Retinal pigment epithelial cell (primary cell): ENCODE results near the gene PIBF1.

Experiments
- DNase-seq: peaks from one replicate; pipeline ENCODE4 v3.0.0-alpha.2; 2010; ENCODE audit warnings: low read depth
- H3K4me3 ChIP-seq: 2 replicates; pipeline ENCODE4 v1.5.1; 2011; ENCODE audit warnings: mild to moderate bottlenecking, low read length, control low read depth, moderate library complexity
- CTCF ChIP-seq: conservative IDR thresholded peaks from 2 replicates; pipeline ENCODE4 v1.5.1; 2011; ENCODE audit warnings: low read depth, low read length, control low read depth, inconsistent platforms

PIBF1 gene

GRCh38 chr13:72973234-72973633, 191.3 kb downstream of the PIBF1 start:
- no peak for DNase-seq

GRCh38 chr13:72983085-72983768, 201.3 kb downstream of the PIBF1 start:
- DNase-seq: no peak
- H3K4me3 ChIP-seq: no peak overlapping the region
- TF ChIP-seq CTCF: no peak

More at GRCh38 chr13:72973234-72973633, 191.3 kb downstream of the PIBF1 start:
- no peak overlapping the region for H3K4me3 ChIP-seq
- no peak for TF ChIP-seq CTCF

GRCh38 chr13:72985610-72986009, 203.7 kb downstream of the PIBF1 start:
- H3K4me3 ChIP-seq: no peak overlapping the region
- TF ChIP-seq CTCF: no peak
- no peak for DNase-seq

GRCh38 chr13:72986197-72986596, 204.3 kb downstream of the PIBF1 start:
- no peak for DNase-seq
- no peak overlapping the region for H3K4me3 ChIP-seq
- no peak for TF ChIP-seq CTCF

- no peak overlapping the region for H3K4me3 ChIP-seq
- no peak for TF ChIP-seq CTCF
- DNase-seq: no peak
Observed at GRCh38 chr13:72990953-72991352, 209.0 kb downstream of the PIBF1 start.

- DNase-seq: no peak
- TF ChIP-seq CTCF: no peak
Observed at GRCh38 chr13:72998012-72998411, 216.1 kb downstream of the PIBF1 start.

GRCh38 chr13:73000027-73000674, 218.2 kb downstream of the PIBF1 start:
- peak; percentile 23 for DNase-seq
- no peak overlapping the region for H3K4me3 ChIP-seq
- TF ChIP-seq CTCF: no peak

More at GRCh38 chr13:72998012-72998411, 216.1 kb downstream of the PIBF1 start:
- no peak overlapping the region for H3K4me3 ChIP-seq
